NCI-H774 (cell line): ENCODE results near the gene IGSF9B.

Experiments used
- DNase-seq: peaks from one replicate; lab custom pipeline; 2025; lab: John Stamatoyannopoulos, UW

The IGSF9B gene

DNA sequence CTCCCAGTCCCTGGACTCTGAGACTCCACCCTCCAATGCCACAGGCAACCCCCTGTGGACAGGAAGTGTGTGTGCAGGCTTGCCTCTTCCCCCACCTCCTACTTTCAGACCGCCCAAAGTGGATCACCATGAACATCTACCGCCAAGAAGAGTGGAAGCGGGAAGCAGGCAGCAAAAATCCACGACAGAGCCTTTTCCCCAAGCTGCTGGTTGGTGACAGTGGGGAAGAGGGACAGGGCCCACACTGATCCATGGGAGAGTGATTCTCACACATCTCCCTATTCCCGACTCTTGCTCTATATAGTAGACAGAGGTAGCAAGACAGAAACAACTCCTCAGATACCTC, 58.0 kb downstream of the IGSF9B start:
- DNase-seq: no peak

DNA sequence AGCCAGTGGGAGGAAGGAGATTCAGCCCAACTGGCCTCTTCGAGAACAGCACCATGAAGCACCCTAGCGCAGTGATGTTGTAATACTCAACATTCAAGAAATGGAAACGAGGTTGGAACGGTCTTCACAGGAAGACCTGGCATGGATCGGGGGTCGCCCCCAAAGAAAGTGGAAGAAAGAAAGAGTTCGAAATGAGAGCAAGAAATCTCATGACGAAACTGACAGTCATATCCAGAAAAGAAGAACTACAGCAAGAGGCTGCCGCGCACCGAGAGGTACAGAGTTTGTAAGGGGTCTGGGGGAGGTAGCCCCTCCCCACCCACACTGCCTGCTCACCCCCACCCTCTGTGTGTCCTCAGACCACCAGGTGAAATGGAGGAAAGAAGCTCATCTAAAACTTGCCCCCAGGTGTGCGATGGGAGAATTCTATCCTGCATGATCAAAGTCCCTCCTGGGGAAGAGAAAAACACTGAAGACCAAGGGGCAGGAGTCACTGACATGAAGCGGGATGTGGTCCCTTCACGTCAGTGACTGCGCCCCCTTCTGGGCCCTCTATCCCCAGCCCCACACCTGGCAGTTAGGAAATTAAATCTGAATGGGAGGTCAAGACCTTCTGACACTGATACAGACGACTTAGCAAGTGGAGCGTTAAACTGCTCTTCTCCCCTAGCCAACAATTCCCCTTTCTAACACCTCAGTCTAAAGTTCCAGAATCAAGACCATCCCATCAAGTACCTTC, 58.6 kb downstream of the IGSF9B start:
- no peak for DNase-seq

DNA sequence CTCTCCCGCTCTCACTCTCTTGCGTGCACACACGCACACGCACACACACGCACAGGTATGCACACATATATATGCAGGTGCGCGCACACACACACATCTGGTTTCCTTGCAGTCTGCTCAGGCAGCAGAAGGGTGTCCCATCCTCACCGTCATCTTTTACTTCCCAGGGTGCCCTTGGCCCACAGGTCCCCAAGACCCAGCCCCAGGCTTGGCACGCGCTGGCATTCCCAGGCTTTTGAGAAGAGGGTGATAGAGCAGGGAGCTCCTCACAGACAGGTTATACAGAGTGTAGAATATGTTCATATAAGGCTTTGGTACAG, 59.5 kb downstream of the IGSF9B start:
- DNase-seq: no peak

DNA sequence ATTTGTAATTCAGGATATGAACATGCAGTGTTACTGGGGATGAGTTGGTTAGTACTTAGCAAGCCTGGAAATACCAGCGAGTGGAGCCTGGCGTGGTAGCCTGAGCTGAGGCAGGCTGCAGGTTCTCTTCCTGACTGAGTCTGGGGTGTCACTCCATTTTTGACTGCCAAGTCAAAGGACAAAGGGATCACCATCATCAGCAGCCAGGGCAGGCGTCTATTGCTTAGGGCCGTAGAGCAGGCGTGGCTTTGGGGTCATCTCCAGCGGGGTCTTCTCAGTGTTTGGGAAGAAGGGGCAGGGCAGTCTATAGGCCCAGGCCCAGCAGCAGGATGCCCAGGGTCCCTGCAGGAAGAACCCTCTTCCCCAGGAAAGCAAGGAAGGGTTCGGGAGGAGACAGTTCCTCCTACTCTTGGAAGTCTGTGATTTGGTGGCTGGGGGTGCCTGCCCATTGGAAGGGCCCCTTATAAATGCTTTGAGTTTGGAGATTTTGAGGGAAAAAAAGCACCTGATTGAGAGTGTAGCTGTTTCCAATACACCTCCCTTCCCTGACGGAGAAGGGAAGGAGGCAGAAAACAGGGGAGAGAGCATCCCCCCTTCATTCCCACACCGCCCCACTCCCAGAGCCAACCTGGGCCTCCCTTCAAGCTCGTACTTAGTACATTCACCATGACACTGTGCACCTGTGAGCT, 60.0 kb downstream of the IGSF9B start:
- no peak for DNase-seq

DNA sequence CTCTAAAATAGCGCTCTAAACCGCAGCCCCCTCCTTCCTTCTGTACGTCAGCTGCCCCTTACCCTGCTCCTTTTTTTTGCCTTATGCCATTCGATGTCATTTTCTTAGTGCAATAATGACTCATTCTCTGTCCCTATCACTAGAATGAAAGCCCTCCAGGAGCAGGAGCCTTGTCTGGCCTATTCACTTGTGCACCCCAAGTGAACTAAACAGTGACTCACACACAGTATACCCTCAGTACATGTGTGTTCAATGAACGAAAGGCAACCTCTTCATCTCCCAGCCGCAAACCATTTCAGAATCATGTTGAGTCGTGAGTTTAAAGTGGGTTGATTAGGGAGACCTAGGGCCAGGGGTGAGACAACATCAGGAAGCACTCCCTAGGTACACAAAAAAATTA, 60.7 kb downstream of the IGSF9B start:
- DNase-seq: no peak

DNA sequence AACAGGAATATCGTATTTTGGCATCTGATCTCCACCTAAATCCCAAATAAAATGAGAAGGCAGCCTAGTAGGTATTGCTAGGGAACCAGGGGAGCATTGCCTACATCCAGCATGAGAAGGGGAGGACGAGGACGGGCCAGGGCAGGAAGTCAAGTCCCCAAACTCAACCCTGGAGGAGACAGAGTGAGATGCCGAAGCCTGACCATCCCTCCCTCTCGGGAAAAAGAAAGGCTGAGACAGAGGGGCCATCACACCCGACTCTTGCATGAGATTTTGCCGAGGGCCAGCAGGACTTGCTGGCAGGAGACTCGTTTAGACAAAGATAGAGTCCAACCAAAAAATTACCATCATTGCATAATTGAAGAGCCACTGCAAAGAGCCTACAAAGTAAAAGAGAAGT, 61.2 kb downstream of the IGSF9B start:
- DNase-seq: no peak

DNA sequence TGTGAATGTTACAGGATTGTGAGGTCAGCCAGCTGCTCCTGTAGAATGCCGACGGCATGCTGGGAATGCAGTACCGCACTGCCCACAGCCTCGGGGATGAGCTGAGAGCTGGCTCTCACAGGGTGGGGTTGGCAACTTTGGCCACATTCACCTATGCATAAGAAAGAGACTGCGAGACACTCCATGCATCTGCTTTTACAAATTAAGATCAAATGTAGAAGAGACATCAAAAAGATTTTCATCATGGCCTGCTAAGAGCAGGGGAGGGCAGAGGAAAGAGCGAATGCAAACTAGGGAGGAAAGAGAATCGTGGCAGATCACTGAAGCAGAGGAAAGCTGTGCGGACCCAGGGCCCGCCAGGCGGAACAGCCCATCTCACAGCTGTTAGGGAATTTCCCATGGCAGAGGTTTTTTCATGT, 61.7 kb downstream of the IGSF9B start:
- DNase-seq: no peak

DNA sequence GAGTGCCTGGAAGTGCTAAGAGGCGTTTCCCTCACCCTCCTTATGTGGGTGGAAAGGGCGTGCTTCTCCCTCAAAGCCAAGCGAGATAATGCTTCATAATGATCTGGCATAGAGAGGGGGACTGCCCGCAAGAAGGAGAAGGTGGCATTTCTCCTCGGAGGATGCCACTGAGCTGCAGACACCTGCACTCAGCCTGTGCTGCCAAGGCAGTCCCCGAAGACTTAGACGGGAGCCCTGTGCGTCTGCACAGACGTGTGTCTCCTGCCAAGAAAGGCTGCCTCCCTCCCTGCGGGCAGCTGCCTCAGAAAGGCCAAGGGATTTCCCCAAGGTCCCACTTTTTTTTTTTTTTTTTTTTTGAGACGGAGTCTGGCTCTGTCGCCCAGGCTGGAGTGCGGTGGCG, 63.4 kb downstream of the IGSF9B start:
- DNase-seq: no peak

DNA sequence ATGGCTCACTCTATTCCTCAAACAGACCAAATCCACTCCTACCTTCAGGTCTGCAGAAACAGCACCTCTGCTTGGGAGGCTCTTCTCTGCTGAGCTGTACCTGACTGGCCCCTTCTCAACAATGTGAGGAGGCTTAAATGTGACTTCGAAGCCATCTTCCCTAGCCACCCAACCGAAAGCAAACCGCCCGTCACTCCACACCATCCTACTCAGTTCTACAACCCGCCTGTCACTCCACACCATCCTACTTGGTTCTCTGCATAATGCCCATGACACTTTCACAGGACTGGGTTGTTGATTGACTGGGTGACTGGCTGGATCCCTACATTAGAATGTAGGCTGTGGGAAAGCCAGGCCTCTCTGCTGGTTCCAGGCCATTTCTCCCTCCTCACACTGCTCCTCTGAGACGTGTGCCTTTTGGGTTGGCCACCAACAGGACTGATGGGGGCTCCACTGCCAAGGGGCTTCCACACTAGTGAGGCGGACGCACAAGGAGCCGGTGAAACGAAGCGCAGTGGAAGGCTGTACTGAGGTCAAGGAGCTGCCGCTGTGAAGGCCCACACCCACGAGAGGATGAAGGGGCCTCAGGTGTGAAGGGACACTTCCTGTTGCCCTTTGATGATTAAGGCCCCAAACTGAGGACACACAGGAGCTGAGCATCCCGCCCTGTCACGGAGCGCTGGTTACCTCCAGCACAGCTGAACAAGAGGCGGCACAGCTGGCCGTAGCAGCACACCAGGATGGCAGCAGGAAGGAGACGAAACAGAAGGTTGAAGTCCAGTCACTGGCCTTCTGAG, 64.0 kb downstream of the IGSF9B start:
- DNase-seq: no peak

DNA sequence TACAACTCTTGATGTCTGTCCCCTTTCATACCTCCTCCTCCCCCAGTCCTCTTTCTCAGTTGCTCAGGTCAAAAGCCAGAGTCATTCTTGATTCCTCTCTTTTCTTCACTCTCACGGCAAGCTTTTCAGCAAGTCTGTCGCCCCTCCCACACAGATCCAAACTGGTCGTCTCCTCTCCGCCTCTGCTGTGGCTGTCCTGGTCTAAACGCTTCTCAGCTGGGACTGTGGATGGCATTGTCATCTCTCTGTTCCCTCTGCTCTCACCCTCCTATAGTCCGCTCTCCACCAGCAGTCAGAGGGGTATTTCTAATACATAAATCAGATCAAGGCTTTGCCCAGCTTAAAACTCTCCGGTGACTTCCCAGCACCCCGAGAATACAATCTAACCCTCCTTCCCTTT, 64.6 kb downstream of the IGSF9B start:
- no peak for DNase-seq

DNA sequence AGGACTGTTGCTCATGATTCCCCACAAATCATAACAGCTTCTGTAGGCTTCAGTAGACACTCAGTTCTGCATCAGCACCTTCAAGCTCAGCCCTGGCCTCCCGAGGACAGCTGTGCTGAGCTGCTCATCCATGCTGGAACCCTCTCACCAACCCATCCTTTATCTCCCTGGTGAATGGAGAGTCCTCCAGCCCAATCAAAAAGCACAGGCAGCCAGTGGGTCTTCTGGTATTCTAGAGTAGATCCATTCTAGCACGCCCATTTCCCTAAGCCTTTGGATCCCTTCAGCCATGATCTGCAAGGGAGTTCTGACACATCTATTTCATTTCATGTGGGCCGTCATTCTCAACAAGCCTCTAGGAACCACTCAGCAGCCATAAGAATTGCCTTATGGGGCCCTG, 66.9 kb downstream of the IGSF9B start:
- DNase-seq: no peak

DNA sequence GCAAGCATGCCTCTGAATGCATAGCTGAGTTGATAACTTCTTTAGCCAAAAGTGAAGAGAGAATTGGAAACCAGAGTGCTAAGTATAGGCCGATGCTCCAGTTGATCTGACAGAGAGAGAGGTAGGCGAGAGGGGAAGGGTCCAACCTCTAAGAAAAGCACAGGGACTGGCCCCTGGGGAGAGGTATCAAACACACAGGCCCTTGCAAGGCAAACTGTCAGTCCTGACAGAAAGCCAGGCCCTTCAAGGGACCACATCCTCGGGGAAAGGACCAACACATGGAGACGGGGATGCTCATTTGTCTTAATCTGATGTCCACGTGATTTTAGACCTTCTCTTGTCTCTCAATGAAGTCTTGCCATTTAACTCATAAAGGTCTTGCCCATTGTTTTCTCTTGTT, 67.6 kb downstream of the IGSF9B start:
- DNase-seq: no peak

DNA sequence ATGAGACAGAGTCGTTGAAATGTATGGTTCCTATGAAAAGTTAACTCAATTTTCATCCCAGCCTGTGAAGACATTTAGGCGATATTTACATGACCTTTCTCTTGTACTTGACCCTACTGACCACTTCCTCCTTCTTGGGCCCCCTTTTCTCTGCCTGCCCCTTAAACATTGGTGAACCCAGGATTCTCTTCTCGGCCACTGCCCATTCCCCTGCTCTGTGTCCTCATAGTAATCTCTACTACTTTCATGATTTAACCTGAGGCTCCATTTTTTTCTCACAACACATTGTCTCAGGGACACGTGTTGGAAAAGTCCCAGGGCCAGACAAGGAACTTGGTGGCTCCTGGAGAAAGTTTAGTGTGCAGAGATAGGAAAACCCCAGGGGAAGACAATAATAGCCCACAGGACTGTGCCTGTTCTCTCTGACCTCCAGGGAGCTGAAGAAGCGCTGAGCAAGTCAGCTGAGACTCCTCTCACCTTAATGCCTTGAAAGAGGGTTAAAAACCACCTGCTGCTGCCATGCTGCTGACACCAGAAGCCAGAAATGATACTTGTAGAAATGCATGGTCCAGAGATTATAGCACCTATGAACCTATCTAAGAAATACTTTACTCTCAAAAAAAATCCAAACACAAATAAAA, 69.0 kb downstream of the IGSF9B start:
- DNase-seq: no peak

DNA sequence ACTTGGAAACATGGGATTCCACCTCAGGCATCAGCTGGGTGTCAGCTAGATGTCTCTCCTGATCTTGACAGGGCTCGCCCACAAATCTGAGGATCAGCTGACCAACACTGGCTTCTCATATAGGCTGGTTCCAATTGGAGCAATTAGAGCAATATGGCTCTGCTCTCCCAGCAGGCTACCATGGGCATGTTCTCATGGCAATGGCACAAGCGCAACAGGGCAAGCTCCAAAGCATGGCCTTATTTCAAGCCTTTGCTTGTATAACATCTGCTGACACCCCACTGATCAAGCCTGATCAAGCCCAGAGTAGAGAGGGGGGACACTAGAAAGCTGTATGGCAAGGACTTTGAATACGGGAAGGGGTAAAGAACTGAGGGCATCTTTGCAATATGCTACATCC, 70.7 kb downstream of the IGSF9B start:
- no peak for DNase-seq

DNA sequence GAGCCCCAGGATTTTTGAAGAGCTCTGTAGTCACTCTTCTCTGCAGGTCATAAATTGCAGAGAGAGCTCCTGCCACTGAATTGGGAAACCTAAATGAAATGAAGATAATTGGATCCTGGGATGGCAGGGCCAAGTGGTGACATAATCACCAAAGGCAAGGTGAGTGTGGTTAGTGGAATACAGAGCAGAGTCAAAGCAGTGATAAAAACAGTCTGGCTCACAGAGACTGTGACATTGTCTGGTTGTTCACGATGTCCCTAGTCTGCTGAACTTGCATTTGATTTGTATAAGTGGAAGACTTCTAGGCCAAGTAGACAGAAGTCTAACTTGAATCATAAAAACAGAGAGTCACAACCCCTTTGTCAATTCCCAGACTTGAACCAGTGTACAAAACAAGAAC, 84.6 kb downstream of the IGSF9B start:
- no peak for DNase-seq

DNA sequence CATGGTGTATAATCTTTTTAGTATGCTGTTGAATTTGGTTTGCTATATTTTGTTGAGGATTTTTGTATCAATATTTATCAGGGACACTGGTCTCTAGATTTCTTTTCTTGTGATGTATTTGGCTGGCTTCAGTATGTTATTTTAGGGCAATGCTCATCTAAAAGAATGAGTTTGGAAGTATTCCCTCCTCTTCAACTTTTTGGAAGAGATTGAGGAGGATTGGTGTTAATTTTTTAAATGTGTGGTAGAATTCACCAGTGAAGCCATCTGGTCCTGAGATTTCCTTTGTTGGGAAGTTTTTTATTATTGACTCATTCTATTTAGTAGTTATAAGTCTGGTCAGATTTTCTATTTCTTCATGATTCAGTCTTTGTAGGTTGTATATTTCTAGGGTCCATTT, 89.3 kb downstream of the IGSF9B start:
- no peak for DNase-seq

DNA sequence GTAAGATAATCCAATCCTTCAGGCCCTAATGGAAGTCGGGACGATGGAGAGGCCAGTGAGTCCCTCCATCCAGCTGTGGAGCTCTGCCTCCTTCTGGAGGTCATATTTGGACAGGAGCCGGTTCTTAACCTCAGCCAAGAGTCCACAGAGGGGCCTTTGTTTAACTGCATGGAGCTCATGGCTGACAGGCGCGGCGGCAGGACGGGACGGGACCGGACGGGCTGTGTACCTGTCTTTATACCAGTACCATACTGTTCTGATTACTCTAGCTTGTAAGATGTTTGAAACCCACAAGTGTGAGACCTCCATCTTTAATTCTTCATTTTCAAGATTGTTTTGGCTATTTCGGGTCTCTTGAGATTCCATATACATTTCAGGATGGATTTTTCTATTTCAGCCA, 91.3 kb downstream of the IGSF9B start:
- no peak for DNase-seq

DNA sequence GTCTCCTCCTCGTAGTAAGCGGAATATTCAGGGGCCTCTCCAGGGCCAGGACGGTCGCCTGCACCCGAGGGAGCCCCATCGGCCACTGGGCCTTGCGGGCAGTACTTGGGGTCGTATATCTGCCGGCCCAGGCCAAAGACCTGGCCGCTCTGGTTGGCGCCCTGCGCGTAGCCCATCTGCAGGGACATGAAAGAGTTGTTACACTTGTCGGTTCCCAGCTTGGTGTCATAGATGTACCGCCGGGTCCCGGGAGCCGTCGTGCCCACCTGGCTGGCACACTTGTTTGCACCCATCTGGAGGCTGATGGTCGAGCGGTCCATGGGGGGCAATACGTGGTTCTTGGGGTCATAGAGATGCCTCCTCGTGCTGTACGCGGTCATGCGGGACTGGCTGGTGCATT, 92.0 kb downstream of the IGSF9B start:
- DNase-seq: no peak

DNA sequence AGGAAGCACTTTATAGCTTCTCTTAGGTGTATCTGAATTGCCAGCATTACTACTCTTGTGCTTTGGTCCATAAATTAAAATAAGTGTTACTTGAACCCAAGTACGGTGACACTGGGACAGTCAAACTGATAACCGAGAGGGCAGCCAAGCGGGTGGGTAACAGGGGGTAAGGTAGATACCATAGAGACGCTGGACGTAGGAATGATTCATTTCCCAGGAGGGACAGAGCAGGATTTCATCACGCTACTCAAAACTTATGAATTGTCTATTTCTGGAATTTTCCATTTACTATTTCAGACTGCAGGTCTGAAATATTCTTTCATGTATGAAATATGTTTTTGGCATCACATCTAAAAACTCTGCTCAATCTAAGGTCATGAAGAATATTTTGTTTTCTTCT, 96.6 kb downstream of the IGSF9B start:
- no peak for DNase-seq
